Bronchial epithelial cell (primary cell): ENCODE data around the gene RYR2. TPM values are rescaled to one million over a fixed set of nuclear protein-coding genes. Genes with fewer than 3 reads are reported as not detected.
A peak's percentile ranks its signal among the peaks of the same experiment; 100 is the strongest.

ENCODE experiments used
- DNase-seq: peaks from one replicate; pipeline ENCODE4 v3.0.0-alpha.2; 2010; ENCODE audit warnings: low read depth
- FAIRE-seq: peaks from 2 replicates; lab custom pipeline; 2011; peaks lifted over from hg19 to GRCh38; lab: Jason Lieb, UNC
- H3K27me3 ChIP-seq: 2 replicates; pipeline ENCODE4 v1.5.1; 2011; ENCODE audit warnings: low read length; ENCODE audit not compliant: control insufficient read depth, insufficient read depth
- H3K36me3 ChIP-seq: 2 replicates; pipeline ENCODE4 v1.5.1; 2011; ENCODE audit warnings: low read length; ENCODE audit not compliant: control insufficient read depth, insufficient read depth
- H3K4me3 ChIP-seq: 2 replicates; pipeline ENCODE4 v1.5.1; 2011; ENCODE audit warnings: mild to moderate bottlenecking, low read depth, low read length, control low read depth
- CTCF ChIP-seq: IDR thresholded peaks from 2 replicates; pipeline ENCODE4 v1.5.1; 2011; ENCODE audit warnings: mild to moderate bottlenecking, moderate library complexity, low read length, control low read depth, inconsistent platforms; ENCODE audit not compliant: insufficient read depth, severe bottlenecking
- total RNA-seq: library from RNA; depleted of rRNA; stranded (reverse); fragments of >200 nt; gene quantifications from 2 replicates; pipeline ENCODE4 v1.2.1, GENCODE V29; 2014

The RYR2 gene
- total RNA-seq, 1 donor from 2014 or later = not detected

DNA sequence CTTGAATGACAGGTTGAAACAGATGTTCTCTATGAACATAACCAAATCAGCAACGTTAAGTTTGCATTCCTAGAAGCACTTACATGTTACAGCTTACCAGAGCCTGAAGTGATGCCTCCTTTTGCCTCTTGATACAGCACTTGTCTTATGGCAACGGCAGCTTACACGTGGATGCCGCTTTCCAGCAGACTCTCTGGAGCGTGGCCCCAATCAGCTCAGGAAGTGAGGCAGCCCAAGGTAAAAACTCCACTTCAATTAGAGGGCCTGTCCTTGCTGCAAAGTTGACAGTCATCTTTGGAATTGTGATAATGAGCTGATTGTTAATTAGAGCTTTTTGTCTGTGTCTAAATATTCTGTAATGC lies 345.1 kb downstream of the RYR2 start:
- H3K4me3 ChIP-seq = no peak overlapping the region
- no peaks in the 10 kb centered on the region for H3K36me3 ChIP-seq
- no peak for TF ChIP-seq CTCF
- H3K27me3 ChIP-seq = no peaks in the 10 kb centered on the region
- DNase-seq (no peak), FAIRE-seq (no peak)

GRCh38 chr1:237390823-237391222 lies 348.8 kb downstream of the RYR2 start:
- H3K36me3 ChIP-seq = no peaks in the 10 kb centered on the region
- TF ChIP-seq CTCF = no peak
- H3K27me3 ChIP-seq = no peaks in the 10 kb centered on the region
- peak; percentile 50 for DNase-seq
- FAIRE-seq = no peak
- no peak overlapping the region for H3K4me3 ChIP-seq

GRCh38 chr1:237393632-237394031 lies 351.6 kb downstream of the RYR2 start:
- no peak for TF ChIP-seq CTCF
- H3K27me3 ChIP-seq = no peaks in the 10 kb centered on the region
- no peak overlapping the region for H3K4me3 ChIP-seq
- no peak for FAIRE-seq
- no peaks in the 10 kb centered on the region for H3K36me3 ChIP-seq
- DNase-seq = no peak

GRCh38 chr1:237394281-237394680 lies 352.3 kb downstream of the RYR2 start:
- no peak for FAIRE-seq
- Histone ChIP-seq H3K27me3 (no peaks in the 10 kb centered on the region), H3K4me3 (no peak overlapping the region), H3K36me3 (no peaks in the 10 kb centered on the region)
- TF ChIP-seq CTCF = no peak
- peak; percentile 62 for DNase-seq

GRCh38 chr1:237396426-237396825 lies 354.4 kb downstream of the RYR2 start:
- no peak for FAIRE-seq
- Histone ChIP-seq H3K36me3 (no peaks in the 10 kb centered on the region), H3K4me3 (no peak overlapping the region), H3K27me3 (no peaks in the 10 kb centered on the region)
- DNase-seq = no peak
- no peak for TF ChIP-seq CTCF

GRCh38 chr1:237398751-237399150 lies 356.8 kb downstream of the RYR2 start:
- TF ChIP-seq CTCF = no peak

More at GRCh38 chr1:237398751-237399150, 356.8 kb downstream of the RYR2 start:
- H3K4me3 ChIP-seq = no peak overlapping the region
- no peaks in the 10 kb centered on the region for H3K36me3 ChIP-seq
- H3K27me3 ChIP-seq = no peaks in the 10 kb centered on the region
- DNase-seq (no peak), FAIRE-seq (no peak)
